K562 (cell line): ENCODE data around the gene HPS3. TPM values are rescaled to one million over a fixed set of nuclear protein-coding genes. Genes with fewer than 3 reads are reported as not detected.

Experiments
- ATAC-seq: fragments of 200-7000 bp; cut with Tn5 transposase; 3 replicates; pipeline ENCODE4 v1.9.1; 2020; ENCODE audit warnings: moderate library complexity
- BruUV-seq: library from RNA; stranded (reverse); fragments of 400-500 nt; replicated peaks from 2 replicates; lab custom pipeline; 2021; lab: Mats Ljungman, UMichigan
- CTCF ChIA-PET: fragments of 300-600 bp; formaldehyde crosslinking; extraction: SDS; loops from one replicate; lab custom pipeline; 2021; ENCODE audit warnings: low intra/inter-chr PET ratio; lab: Yijun Ruan, JAX
- POLR2A ChIA-PET: fragments of 300-600, 350-650 bp; sonication (Branson Sonifier 250); formaldehyde crosslinking; extraction: SDS; loops from one replicate; lab custom pipeline; 2021; ENCODE audit warnings: antibody characterized with exemption, inconsistent platforms; lab: Yijun Ruan, JAX
- DNase-seq, 4 experiments: peaks; one replicate each; pipeline versions ENCODE4 v3.0.0 to v3.0.0-alpha.2; 2011 to 2018; ENCODE audit warnings: low spot score in 3 of 4, mixed read lengths in 3 of 4; ENCODE audit errors: extremely low read depth in 1 of 4
- FAIRE-seq: peaks from 2 replicates; lab custom pipeline; 2011; peaks lifted over from hg19 to GRCh38; lab: Jason Lieb, UNC
- H2AFZ ChIP-seq: 2 replicates; pipeline ENCODE4 v1.6.0; 2011; ENCODE audit warnings: low read depth, low read length, control low read depth, inconsistent platforms
- H3K27ac ChIP-seq: fragments of 200-600 bp; 3 replicates; pipeline ENCODE4 v1.8.0; 2011; ENCODE audit warnings: low read depth, mild to moderate bottlenecking, control low read depth, inconsistent platforms, low read length, moderate library complexity, mixed read lengths; ENCODE audit errors: extremely low read depth
- H3K27me3 ChIP-seq, 2 experiments: fragments of 300-600 bp in 1 of 2; 2 replicates in 1 of 2; 3 replicates in 1 of 2; pipeline versions ENCODE4 v1.6.0 to v1.8.0; 2011; ENCODE audit warnings: inconsistent platforms in 2 of 2, low read length in 2 of 2, mild to moderate bottlenecking in 1 of 2, mixed read lengths in 1 of 2, moderate library complexity in 1 of 2; ENCODE audit not compliant: control insufficient read depth in 2 of 2, insufficient read depth in 2 of 2
- H3K36me3 ChIP-seq: fragments of 300-600 bp; 3 replicates; pipeline ENCODE4 v1.8.0; 2011; ENCODE audit warnings: mild to moderate bottlenecking, low read length, inconsistent platforms; ENCODE audit not compliant: control insufficient read depth, insufficient read depth
- H3K4me1 ChIP-seq, 2 experiments: fragments of 200-600 bp in 1 of 2; replicated peaks in 1 of 2; 2 replicates in 1 of 2; 3 replicates in 1 of 2; pipeline versions ENCODE4 v1.5.1 to v1.8.0; 2011; ENCODE audit warnings: inconsistent platforms in 2 of 2, low read length in 2 of 2, mild to moderate bottlenecking in 1 of 2, mixed read lengths in 1 of 2, moderate library complexity in 1 of 2; ENCODE audit not compliant: control insufficient read depth in 2 of 2, insufficient read depth in 2 of 2
- H3K4me2 ChIP-seq: 2 replicates; pipeline ENCODE4 v1.6.1; 2011; ENCODE audit warnings: low read length, control low read depth, inconsistent platforms, mixed read lengths; ENCODE audit not compliant: insufficient read depth
- H3K4me3 ChIP-seq: fragments of 200-600 bp; sonication (generic), shearing (Covaris generic); 2 replicates; pipeline ENCODE4 v1.5.1; 2016; ENCODE audit warnings: control low read depth, inconsistent platforms
- H3K79me2 ChIP-seq: fragments of 200-600 bp; 3 replicates; pipeline ENCODE4 v1.8.0; 2011; ENCODE audit warnings: low read length, inconsistent platforms; ENCODE audit not compliant: control insufficient read depth, insufficient read depth
- H3K9ac ChIP-seq, 2 experiments: 2 replicates each; pipeline versions ENCODE4 v1.6.0 to v1.6.1; 2011; ENCODE audit warnings: low read depth in 2 of 2, low read length in 2 of 2, control low read depth in 1 of 2, inconsistent platforms in 1 of 2, mild to moderate bottlenecking in 1 of 2, mixed read lengths in 1 of 2; ENCODE audit not compliant: insufficient read depth in 1 of 2
- H3K9me1 ChIP-seq: one replicate; pipeline ENCODE4 v1.6.0; 2011; ENCODE audit warnings: inconsistent platforms, mild to moderate bottlenecking, low read length, moderate library complexity; ENCODE audit not compliant: control insufficient read depth, insufficient read depth
- H3K9me3 ChIP-seq: replicated peaks from 2 replicates; pipeline ENCODE4 v1.5.1; 2011; ENCODE audit warnings: low read depth, low read length, inconsistent platforms; ENCODE audit not compliant: control insufficient read depth, insufficient read depth
- H4K20me1 ChIP-seq: replicated peaks from 2 replicates; pipeline ENCODE4 v1.6.1; 2011; ENCODE audit warnings: low read length, inconsistent platforms, mixed read lengths; ENCODE audit not compliant: control insufficient read depth, insufficient read depth
- EHMT2 ChIP-seq: fragments of 450-650 bp; IDR thresholded peaks from 2 replicates; pipeline ENCODE4 v1.6.1; 2018; ENCODE audit warnings: antibody characterized with exemption
- EZH2 ChIP-seq: IDR thresholded peaks from 2 replicates; pipeline ENCODE4 v1.6.1; 2012; ENCODE audit warnings: low read depth, mild to moderate bottlenecking, inconsistent platforms, low read length, borderline replicate concordance
- HNRNPLL ChIP-seq: fragments of 200-400 bp; formaldehyde crosslinking; IDR thresholded peaks from 2 replicates; pipeline ENCODE4 v1.6.1; 2017; ENCODE audit warnings: low read length, low read depth, mild to moderate bottlenecking; ENCODE audit not compliant: poor library complexity, severe bottlenecking
- JUNB ChIP-seq: fragments of 450-650 bp; formaldehyde crosslinking; conservative IDR thresholded peaks from 2 replicates; pipeline ENCODE4 v1.4.0; 2020; ENCODE audit warnings: mild to moderate bottlenecking
- NFIC ChIP-seq: fragments of 450-650 bp; IDR thresholded peaks from 2 replicates; pipeline ENCODE4 v1.6.1; 2017; ENCODE audit warnings: mild to moderate bottlenecking, inconsistent platforms
- NR2C2 ChIP-seq, 2 experiments: fragments of 200-800 bp in 1 of 2; sonication (Bioruptor generic) in 1 of 2; sonication (generic) in 1 of 2; formaldehyde crosslinking in 1 of 2; IDR thresholded peaks; 2 replicates each; pipeline versions ENCODE4 v1.6.1 to v1.8.0; 2016 to 2022; ENCODE audit warnings: mild to moderate bottlenecking in 1 of 2, missing compliant biosample characterization in 1 of 2, missing genetic modification characterization in 1 of 2, missing genetic modification reagents in 1 of 2
- PML ChIP-seq: IDR thresholded peaks from 2 replicates; pipeline ENCODE4 v1.6.1; 2012; ENCODE audit warnings: low read length, inconsistent platforms
- SAP30 ChIP-seq: fragments of 200-600 bp; sonication (generic); IDR thresholded peaks from 2 replicates; pipeline ENCODE4 v1.6.1; 2012; ENCODE audit warnings: borderline replicate concordance, low read depth, mild to moderate bottlenecking, moderate library complexity, low read length, control low read depth, inconsistent platforms; ENCODE audit not compliant: insufficient read depth, poor library complexity, severe bottlenecking
- SMARCC2 ChIP-seq: fragments of 450-650 bp; IDR thresholded peaks from 2 replicates; pipeline ENCODE4 v1.6.1; 2017; ENCODE audit warnings: antibody characterized with exemption, moderate library complexity, mild to moderate bottlenecking, low read depth
- TOE1 ChIP-seq, 2 experiments: fragments of 450-650 bp in 1 of 2; sonication (generic) in 1 of 2; formaldehyde crosslinking in 1 of 2; IDR thresholded peaks; 2 replicates each; pipeline versions ENCODE4 v1.7.1 to v1.8.0; 2016 to 2022; ENCODE audit warnings: borderline replicate concordance in 2 of 2, mild to moderate bottlenecking in 2 of 2, antibody characterized with exemption in 1 of 2, inconsistent platforms in 1 of 2, low read depth in 1 of 2, missing genetic modification reagents in 1 of 2, moderate library complexity in 1 of 2
- ZNF134 ChIP-seq: fragments of 250-450 bp; sonication (Bioruptor Pico); conservative IDR thresholded peaks from 2 replicates; pipeline ENCODE4 v1.4.0; 2020
- ZNF311 ChIP-seq: fragments of 250-450 bp; sonication (Bioruptor Pico); IDR thresholded peaks from 2 replicates; pipeline ENCODE4 v1.4.0; 2020; ENCODE audit warnings: mild to moderate bottlenecking, moderate library complexity
- ZNF780A ChIP-seq: fragments of 250-450 bp; sonication (Bioruptor Pico); IDR thresholded peaks from 2 replicates; pipeline ENCODE4 v1.5.0; 2021; ENCODE audit warnings: mild to moderate bottlenecking
- WGBS: fragments of 100-300 bp; shearing (Covaris generic); methylation state at CpG from one replicate; pipeline ENCODE4 v1.1.6; 2016; ENCODE audit warnings: low coverage, mixed read lengths; ENCODE audit not compliant: insufficient coverage; ENCODE audit errors: missing lambda C conversion rate; 5-methylcytosine and 5-hydroxymethylcytosine counted together
- in situ Hi-C: fragments of 300-500 bp; cut with MboI; formaldehyde crosslinking; loops from 4 replicates; pipeline ENCODE4 v1.15.0; 2018; ENCODE audit warnings: inconsistent platforms, mixed read lengths
- intact Hi-C: fragments of 100-400 bp; cut with micrococcal nuclease; formaldehyde crosslinking; loops from 2 replicates; pipeline ENCODE4 v1.14.2; 2022
- polyA plus RNA-seq, 8 experiments: library from polyadenylated mRNA; depleted of rRNA in 4 of 8; stranded (reverse) in 5 of 8; unstranded in 3 of 8; fragments of >200 nt; fragmentation: Nextera tagmentation in 2 of 8; fragmentation: Illumina TruSeq in 1 of 8; extraction: Ambion mirVana in 2 of 8; extraction: Trizol in 1 of 8; gene quantifications; 2 replicates each; pipeline versions ENCODE4 v1.2.1 to v1.2.3, GENCODE V29; 2011 to 2014; ENCODE audit warnings: inconsistent platforms in 1 of 8, missing spikeins in 1 of 8
- total RNA-seq, 7 experiments: library from RNA; depleted of rRNA in 6 of 7; stranded (reverse); fragments of >200 nt in 6 of 7; fragmentation: Illumina TruSeq in 2 of 7; extraction: Trizol in 2 of 7; gene quantifications; 2 replicates each; pipeline versions ENCODE4 v1.2.1 to v1.2.3, GENCODE V29; 2011 to 2021; ENCODE audit warnings: low replicate concordance in 1 of 7
- TF ChIP-seq, protein P1 (sequence below): conservative IDR thresholded peaks from 2 replicates; pipeline ENCODE4 v1.6.1; 2011; ENCODE audit warnings: low read depth, mild to moderate bottlenecking, low read length; ENCODE audit not compliant: control insufficient read depth
- TF ChIP-seq, protein P2 (sequence below): sonication (generic); formaldehyde crosslinking; IDR thresholded peaks from 2 replicates; pipeline ENCODE4 v1.8.0; 2022; ENCODE audit warnings: missing genetic modification reagents, mild to moderate bottlenecking, borderline replicate concordance
- TF ChIP-seq, protein P3 (sequence below): sonication (generic); formaldehyde crosslinking; IDR thresholded peaks from 2 replicates; pipeline ENCODE4 v1.8.1; 2023; ENCODE audit warnings: mild to moderate bottlenecking, missing genetic modification reagents

Gene HPS3
- total and polyA plus RNA-seq, 9 of the 15 experiments (the other 6 are each of a cell fraction or from before 2014, with no cell fraction given): 1.2 to 11.3 (median 7.6) TPM

DNA sequence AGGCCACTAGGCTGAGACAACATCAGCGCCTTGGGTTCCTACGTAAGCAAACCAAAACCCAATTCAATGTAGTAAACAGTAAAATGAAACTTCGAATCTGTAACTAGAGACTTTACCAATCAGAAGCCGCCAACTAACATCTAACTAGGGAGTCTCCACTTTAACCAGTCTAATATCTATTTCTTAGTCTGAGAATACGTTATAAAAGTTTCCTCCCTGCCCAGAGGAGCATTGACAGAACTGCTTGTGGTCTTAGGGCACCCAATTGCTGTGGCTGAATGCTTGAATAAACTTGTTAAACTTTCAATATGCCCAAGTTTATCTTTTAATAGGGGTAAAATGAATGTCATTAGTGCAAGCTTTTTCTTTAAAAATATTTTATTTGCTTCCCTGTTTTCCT is 87.9 kb downstream of the HPS3 start:
- no peaks in the 10 kb centered on the region for H3K79me2 ChIP-seq
- no peaks in the 10 kb centered on the region for H3K9me3 ChIP-seq
- no peak overlapping the region for H3K27ac ChIP-seq
- DNase-seq (no peak), ATAC-seq (no peak)
- no peak overlapping the region for H3K4me3 ChIP-seq
- no peaks in the 10 kb centered on the region for H3K9me1 ChIP-seq
- POLR2A ChIA-PET: interaction anchor here (0.6 kb wide), 2 partner anchors 14 to 27 kb away, joined by 3 to 7 read pairs; no protein-coding TSS in a partner anchor
- CTCF ChIA-PET: no interaction called here
- intact Hi-C loops: no loop called here
- in situ Hi-C loops: no loop called here
- H3K9ac ChIP-seq: no peak overlapping the region
- 28% methylated on average over 5 of the region's 5 CpGs for WGBS
- no peak overlapping the region for H3K4me2 ChIP-seq
- no peaks in the 10 kb centered on the region for H3K27me3 ChIP-seq
- TF ChIP-seq, protein P1, sequence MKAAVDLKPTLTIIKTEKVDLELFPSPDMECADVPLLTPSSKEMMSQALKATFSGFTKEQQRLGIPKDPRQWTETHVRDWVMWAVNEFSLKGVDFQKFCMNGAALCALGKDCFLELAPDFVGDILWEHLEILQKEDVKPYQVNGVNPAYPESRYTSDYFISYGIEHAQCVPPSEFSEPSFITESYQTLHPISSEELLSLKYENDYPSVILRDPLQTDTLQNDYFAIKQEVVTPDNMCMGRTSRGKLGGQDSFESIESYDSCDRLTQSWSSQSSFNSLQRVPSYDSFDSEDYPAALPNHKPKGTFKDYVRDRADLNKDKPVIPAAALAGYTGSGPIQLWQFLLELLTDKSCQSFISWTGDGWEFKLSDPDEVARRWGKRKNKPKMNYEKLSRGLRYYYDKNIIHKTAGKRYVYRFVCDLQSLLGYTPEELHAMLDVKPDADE: no peak
- TF ChIP-seq SAP30 (no peak), SMARCC2 (no peak), ZNF134 (CRISPR knock-in tag) (no peak), JUNB (no peak), HNRNPLL (no peak), NFIC (no peak), EHMT2 (no peak), EZH2 (no peak), NR2C2 (CRISPR knock-in tag; IDR thresholded peaks at IDR 0.05) (no peak), NR2C2 (tag; IDR thresholded peaks at IDR 0.05) (no peak), TOE1 (IDR thresholded peaks at IDR 0.05; ENCODE audit: borderline replicate concordance) (no peak), TOE1 (CRISPR knock-in tag; IDR thresholded peaks at IDR 0.05; ENCODE audit: borderline replicate concordance, low read depth) (no peak), ZNF311 (CRISPR knock-in tag) (no peak), PML (no peak), ZNF780A (CRISPR knock-in tag) (no peak)
- TF ChIP-seq, protein P2, sequence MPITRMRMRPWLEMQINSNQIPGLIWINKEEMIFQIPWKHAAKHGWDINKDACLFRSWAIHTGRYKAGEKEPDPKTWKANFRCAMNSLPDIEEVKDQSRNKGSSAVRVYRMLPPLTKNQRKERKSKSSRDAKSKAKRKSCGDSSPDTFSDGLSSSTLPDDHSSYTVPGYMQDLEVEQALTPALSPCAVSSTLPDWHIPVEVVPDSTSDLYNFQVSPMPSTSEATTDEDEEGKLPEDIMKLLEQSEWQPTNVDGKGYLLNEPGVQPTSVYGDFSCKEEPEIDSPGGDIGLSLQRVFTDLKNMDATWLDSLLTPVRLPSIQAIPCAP: no peak
- TF ChIP-seq, protein P3, sequence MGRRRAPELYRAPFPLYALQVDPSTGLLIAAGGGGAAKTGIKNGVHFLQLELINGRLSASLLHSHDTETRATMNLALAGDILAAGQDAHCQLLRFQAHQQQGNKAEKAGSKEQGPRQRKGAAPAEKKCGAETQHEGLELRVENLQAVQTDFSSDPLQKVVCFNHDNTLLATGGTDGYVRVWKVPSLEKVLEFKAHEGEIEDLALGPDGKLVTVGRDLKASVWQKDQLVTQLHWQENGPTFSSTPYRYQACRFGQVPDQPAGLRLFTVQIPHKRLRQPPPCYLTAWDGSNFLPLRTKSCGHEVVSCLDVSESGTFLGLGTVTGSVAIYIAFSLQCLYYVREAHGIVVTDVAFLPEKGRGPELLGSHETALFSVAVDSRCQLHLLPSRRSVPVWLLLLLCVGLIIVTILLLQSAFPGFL (CRISPR knock-in tag): no peak
- TF ChIP-seq, all 486 proteins: peak for 0
- H4K20me1 ChIP-seq: no peaks in the 10 kb centered on the region
- no peaks in the 10 kb centered on the region for H3K36me3 ChIP-seq
- H3K4me1 ChIP-seq: no peaks in the 10 kb centered on the region; a peak in 1 of 5 replicates
- H2AFZ ChIP-seq: no peak overlapping the region
- BruUV-seq: no TSS peak
- no peak for FAIRE-seq
